ENCODE data around the gene FLYWCH2. TPM values are rescaled to one million over a fixed set of nuclear protein-coding genes. Genes with fewer than 3 reads are reported as not detected.

Gene FLYWCH2
- total and polyA plus RNA-seq, 2 donors (not counting 3 experiments of a cell fraction or from before 2014, with no cell fraction given): 18.3 to 34.6 TPM

DNA sequence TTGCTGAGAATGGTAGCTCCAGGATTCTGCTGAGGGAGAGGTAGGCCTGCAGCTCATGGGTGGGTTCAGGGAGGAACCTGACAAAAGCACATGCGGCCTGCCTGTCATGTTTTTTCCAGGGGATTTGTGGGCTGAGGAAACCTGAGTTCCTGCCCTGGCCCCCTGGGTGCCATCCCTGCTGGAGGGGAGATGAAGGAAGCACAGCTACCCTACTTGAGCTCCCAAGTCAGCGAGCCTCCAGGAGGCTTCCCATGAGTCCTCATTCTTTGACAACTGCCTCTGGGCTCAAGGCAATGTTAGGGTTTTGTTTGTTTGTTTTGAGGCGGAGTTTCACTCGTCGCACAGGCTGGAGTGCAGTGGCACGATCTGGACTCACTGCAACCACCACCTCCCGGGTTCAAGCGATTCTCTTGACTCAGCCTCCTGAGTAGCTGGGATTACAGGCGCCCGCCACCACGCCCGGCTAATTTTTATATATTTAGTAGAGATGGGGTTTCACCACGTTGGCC lies 16.6 kb downstream of the FLYWCH2 start:
- intact Hi-C loops (cut with micrococcal nuclease): no loop called here
- DNase-seq (ENCODE audit: low read depth, low spot score) (no peak), FAIRE-seq (no peak)
- ChIA-PET POLR2A (interaction anchor here (0.6 kb wide), 1 partner anchor 86 kb away, joined by 4 read pairs; no protein-coding TSS in a partner anchor), CTCF (interaction anchor here (0.6 to 1.4 kb wide), 4 partner anchors 11 to 27 kb away, joined by 3 to 5 read pairs (median 4); partner anchors contain the start of gene FLYWCH2)
- no peak overlapping the region for H3K9ac ChIP-seq (replicated peaks; ENCODE audit: extremely low read depth, insufficient read depth, low read length)
- H3K4me3 ChIP-seq (replicated peaks in 1 of 3; ENCODE audit: insufficient read depth in 1 of 3, low read depth in 1 of 3, low read length in 3 of 3): no peak overlapping the region
- no peaks in the 10 kb centered on the region for H4K20me1 ChIP-seq (replicated peaks; ENCODE audit: control insufficient read depth, extremely low read depth, insufficient read depth, low read length)
- H3K4me1 ChIP-seq (ENCODE audit: control insufficient read depth, extremely low read depth, insufficient read depth, low read length): peaks cover 6% of the 10 kb centered on the region
- H3K27me3 ChIP-seq (ENCODE audit: control insufficient read depth in 2 of 2, insufficient read depth in 2 of 2, low read length in 2 of 2): no peaks in the 10 kb centered on the region
- peaks cover 0 to 8% of the 10 kb centered on the region in 2 experiments for H3K36me3 ChIP-seq (ENCODE audit: control insufficient read depth in 2 of 2, extremely low read depth in 1 of 2, insufficient read depth in 2 of 2, low read length in 2 of 2)
- no peak overlapping the region for H3K4me2 ChIP-seq (ENCODE audit: insufficient read depth, low read length)
- TF ChIP-seq GATA2 (IDR thresholded peaks at IDR 0.05; ENCODE audit: insufficient read depth, insufficient read length, low read depth, low read length) (no peak), MYC (IDR thresholded peaks at IDR 0.05; ENCODE audit: low read depth, low read length) (no peak), FOS (IDR thresholded peaks at IDR 0.05; ENCODE audit: borderline replicate concordance, insufficient read depth, low read length) (no peak), EZH2 (IDR thresholded peaks at IDR 0.05; ENCODE audit: borderline replicate concordance, low read depth, low read length, severe bottlenecking) (no peak), JUN (IDR thresholded peaks at IDR 0.05; ENCODE audit: borderline replicate concordance, insufficient read depth, insufficient read length, low read depth) (no peak), POLR2A (IDR thresholded peaks at IDR 0.05; ENCODE audit: low read depth, low read length) (no peak), POLR2AphosphoS5 (IDR thresholded peaks at IDR 0.05; ENCODE audit: insufficient read depth, low read depth, low read length) (no peak)
- TF ChIP-seq, protein P1, sequence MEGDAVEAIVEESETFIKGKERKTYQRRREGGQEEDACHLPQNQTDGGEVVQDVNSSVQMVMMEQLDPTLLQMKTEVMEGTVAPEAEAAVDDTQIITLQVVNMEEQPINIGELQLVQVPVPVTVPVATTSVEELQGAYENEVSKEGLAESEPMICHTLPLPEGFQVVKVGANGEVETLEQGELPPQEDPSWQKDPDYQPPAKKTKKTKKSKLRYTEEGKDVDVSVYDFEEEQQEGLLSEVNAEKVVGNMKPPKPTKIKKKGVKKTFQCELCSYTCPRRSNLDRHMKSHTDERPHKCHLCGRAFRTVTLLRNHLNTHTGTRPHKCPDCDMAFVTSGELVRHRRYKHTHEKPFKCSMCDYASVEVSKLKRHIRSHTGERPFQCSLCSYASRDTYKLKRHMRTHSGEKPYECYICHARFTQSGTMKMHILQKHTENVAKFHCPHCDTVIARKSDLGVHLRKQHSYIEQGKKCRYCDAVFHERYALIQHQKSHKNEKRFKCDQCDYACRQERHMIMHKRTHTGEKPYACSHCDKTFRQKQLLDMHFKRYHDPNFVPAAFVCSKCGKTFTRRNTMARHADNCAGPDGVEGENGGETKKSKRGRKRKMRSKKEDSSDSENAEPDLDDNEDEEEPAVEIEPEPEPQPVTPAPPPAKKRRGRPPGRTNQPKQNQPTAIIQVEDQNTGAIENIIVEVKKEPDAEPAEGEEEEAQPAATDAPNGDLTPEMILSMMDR (IDR thresholded peaks at IDR 0.05; ENCODE audit: extremely low read depth in 1 of 2, insufficient read depth in 1 of 2, low read depth in 1 of 2, low read length in 2 of 2): no peak
- TF ChIP-seq, protein P2, sequence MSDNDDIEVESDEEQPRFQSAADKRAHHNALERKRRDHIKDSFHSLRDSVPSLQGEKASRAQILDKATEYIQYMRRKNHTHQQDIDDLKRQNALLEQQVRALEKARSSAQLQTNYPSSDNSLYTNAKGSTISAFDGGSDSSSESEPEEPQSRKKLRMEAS (IDR thresholded peaks at IDR 0.05; ENCODE audit: insufficient read depth, insufficient read length): no peak
- BruUV-seq (replicated peaks): no TSS peak
- H3K9me1 ChIP-seq (replicated peaks; ENCODE audit: control insufficient read depth, extremely low read depth, insufficient read depth, low read length): no peaks in the 10 kb centered on the region
- no peaks in the 10 kb centered on the region for H3K79me2 ChIP-seq (ENCODE audit: control insufficient read depth, insufficient read depth, low read length)
- H3K9me3 ChIP-seq (replicated peaks; ENCODE audit: control insufficient read depth, insufficient read depth, low read length): no peaks in the 10 kb centered on the region
- dilution Hi-C loops (cut with MboI; ENCODE audit: extremely low pct_ligation_motif_present, low sequenced_read_pairs): no loop called here
- H2AFZ ChIP-seq (ENCODE audit: low read depth, low read length): no peak overlapping the region
- H3K27ac ChIP-seq (ENCODE audit: insufficient read depth, low read depth, low read length): no peak overlapping the region

Data from endothelial cell of umbilical vein (primary cell).